ENCODE measurements around the gene GRAMD2B.

The GRAMD2B gene

DNA sequence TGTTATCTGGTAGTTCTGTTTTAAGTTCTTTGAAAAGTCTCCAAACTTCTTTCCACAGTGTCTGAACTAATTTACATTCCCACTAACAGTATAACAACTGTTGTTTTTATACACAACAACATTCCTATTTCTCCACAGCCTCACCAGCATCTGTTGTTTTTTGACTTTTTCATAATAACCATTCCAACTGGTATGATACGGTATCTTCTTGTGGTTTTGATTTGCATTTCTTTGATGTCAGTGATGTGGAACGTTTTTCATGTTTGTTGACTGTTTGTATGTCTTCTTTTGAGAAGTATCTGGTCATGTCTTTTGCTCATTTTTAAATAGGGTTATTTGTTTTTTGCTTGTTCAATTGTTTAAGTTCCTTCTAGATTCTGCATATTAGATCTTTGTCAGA, 12.6 kb upstream of the GRAMD2B start:
- DNase-seq (ENCODE audit: low read depth), result no peak
- TF ChIP-seq, protein P1, sequence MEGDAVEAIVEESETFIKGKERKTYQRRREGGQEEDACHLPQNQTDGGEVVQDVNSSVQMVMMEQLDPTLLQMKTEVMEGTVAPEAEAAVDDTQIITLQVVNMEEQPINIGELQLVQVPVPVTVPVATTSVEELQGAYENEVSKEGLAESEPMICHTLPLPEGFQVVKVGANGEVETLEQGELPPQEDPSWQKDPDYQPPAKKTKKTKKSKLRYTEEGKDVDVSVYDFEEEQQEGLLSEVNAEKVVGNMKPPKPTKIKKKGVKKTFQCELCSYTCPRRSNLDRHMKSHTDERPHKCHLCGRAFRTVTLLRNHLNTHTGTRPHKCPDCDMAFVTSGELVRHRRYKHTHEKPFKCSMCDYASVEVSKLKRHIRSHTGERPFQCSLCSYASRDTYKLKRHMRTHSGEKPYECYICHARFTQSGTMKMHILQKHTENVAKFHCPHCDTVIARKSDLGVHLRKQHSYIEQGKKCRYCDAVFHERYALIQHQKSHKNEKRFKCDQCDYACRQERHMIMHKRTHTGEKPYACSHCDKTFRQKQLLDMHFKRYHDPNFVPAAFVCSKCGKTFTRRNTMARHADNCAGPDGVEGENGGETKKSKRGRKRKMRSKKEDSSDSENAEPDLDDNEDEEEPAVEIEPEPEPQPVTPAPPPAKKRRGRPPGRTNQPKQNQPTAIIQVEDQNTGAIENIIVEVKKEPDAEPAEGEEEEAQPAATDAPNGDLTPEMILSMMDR (conservative IDR thresholded peaks at IDR 0.05; ENCODE audit: low read depth, low read length), result no peak
- H3K4me3 ChIP-seq (ENCODE audit: low read depth, low read length), result no peak overlapping the region

DNA sequence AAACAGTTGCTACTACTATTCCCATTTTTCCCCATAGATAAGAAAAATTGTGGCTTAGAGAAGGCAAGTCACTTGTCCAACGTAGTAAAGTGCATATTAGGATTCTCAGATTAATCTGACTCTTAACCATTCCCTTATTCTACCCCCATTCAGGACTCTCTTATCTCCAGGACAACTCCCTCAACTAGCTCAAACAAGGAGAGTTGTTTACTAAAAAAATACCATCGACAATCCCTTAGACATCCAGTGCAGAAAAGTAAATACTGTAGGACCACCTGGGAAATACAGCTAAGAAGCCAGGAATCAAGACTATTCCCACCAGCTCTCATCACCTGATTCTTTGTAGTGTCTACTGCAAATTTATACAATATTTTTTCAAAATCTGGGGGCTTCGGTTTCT, 9.4 kb upstream of the GRAMD2B start:
- TF ChIP-seq, protein P1 (conservative IDR thresholded peaks at IDR 0.05; ENCODE audit: low read depth, low read length), result no peak
- no peak for DNase-seq (ENCODE audit: low read depth)
- no peak overlapping the region for H3K4me3 ChIP-seq (ENCODE audit: low read depth, low read length)

DNA sequence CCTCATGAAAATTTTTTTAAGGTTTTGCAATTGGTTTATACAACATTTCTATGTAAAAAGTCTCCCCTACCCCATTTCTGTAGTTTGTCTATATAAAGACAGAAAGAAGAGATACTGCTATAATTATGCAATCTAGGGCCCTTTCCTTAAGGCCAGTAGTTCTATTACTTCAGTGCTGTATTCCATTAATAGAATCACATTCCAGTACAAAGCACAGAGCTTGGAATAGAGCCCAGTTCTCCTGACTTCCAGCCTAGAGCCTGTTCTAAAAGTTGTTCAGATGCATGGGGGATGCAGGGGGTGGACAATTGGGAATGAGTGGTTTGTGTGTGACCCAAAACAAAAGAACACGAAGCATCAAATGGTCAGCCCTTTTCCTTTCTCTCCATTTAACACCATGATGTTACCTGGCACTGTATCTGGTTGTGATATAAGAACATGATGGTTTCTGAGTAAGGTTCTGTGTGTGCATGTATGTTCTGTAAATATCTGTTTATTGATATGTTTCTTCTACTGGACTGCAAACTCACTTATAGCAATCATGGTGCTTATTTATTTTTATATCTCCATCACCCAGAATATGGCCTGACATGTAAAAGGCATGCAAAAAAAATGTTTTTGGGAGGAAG, 8.2 kb upstream of the GRAMD2B start:
- DNase-seq (ENCODE audit: low read depth), result peak; percentile 84
- no peak overlapping the region for H3K4me3 ChIP-seq (ENCODE audit: low read depth, low read length)
- TF ChIP-seq, protein P1 (conservative IDR thresholded peaks at IDR 0.05; ENCODE audit: low read depth, low read length), result no peak

GRCh38 chr5:126415789-126416188, 7.4 kb upstream of the GRAMD2B start:
- DNase-seq (ENCODE audit: low read depth), result no peak
- TF ChIP-seq, protein P1 (conservative IDR thresholded peaks at IDR 0.05; ENCODE audit: low read depth, low read length), result no peak

GRCh38 chr5:126416266-126416925, 6.8 kb upstream of the GRAMD2B start:
- TF ChIP-seq, protein P1 (conservative IDR thresholded peaks at IDR 0.05; ENCODE audit: low read depth, low read length), result no peak
- peak; percentile 53 for DNase-seq (ENCODE audit: low read depth)
- H3K4me3 ChIP-seq (ENCODE audit: low read depth, low read length), result no peak overlapping the region

More at GRCh38 chr5:126415789-126416188, 7.4 kb upstream of the GRAMD2B start:
- H3K4me3 ChIP-seq (ENCODE audit: low read depth, low read length), result no peak overlapping the region

GRCh38 chr5:126417178-126417577, 6.0 kb upstream of the GRAMD2B start:
- H3K4me3 ChIP-seq (ENCODE audit: low read depth, low read length), result no peak overlapping the region
- DNase-seq (ENCODE audit: low read depth), result no peak
- TF ChIP-seq, protein P1 (conservative IDR thresholded peaks at IDR 0.05; ENCODE audit: low read depth, low read length), result no peak

GRCh38 chr5:126419102-126419501, 4.1 kb upstream of the GRAMD2B start:
- no peak for DNase-seq (ENCODE audit: low read depth)
- TF ChIP-seq, protein P1 (conservative IDR thresholded peaks at IDR 0.05; ENCODE audit: low read depth, low read length), result no peak
- H3K4me3 ChIP-seq (ENCODE audit: low read depth, low read length), result no peak overlapping the region
